HEK293T (cell line): ENCODE data around the gene CDC42SE1.

Experiments
- ARNT ChIP-seq: fragments of 450-650 bp; IDR thresholded peaks from 2 replicates; pipeline ENCODE4 v1.6.1; 2017; ENCODE audit warnings: mild to moderate bottlenecking
- BHLHE40 ChIP-seq: fragments of 450-650 bp; IDR thresholded peaks from 2 replicates; pipeline ENCODE4 v1.6.1; 2016; ENCODE audit warnings: mild to moderate bottlenecking, moderate library complexity, borderline replicate concordance
- FOXA1 ChIP-seq: fragments of 450-650 bp; IDR thresholded peaks from 2 replicates; pipeline ENCODE4 v1.6.1; 2016; ENCODE audit warnings: mild to moderate bottlenecking
- SP1 ChIP-seq: fragments of 450-650 bp; IDR thresholded peaks from 2 replicates; pipeline ENCODE4 v1.6.1; 2017
- SUZ12 ChIP-seq: fragments of 450-650 bp; IDR thresholded peaks from 2 replicates; pipeline ENCODE4 v1.6.1; 2016; ENCODE audit warnings: mild to moderate bottlenecking

GRCh38 chr1:151003180-151003579, 56.2 kb downstream of the CDC42SE1 start:
- TF ChIP-seq FOXA1 (no peak), BHLHE40 (no peak), ARNT (no peak), SUZ12 (no peak), SP1 (no peak)
